Measurements from ENCODE around the gene DHX16. TPM values are rescaled to one million over a fixed set of nuclear protein-coding genes. Genes with fewer than 3 reads are reported as not detected.

Gene DHX16
- total and polyA plus RNA-seq, 2 of the 8 experiments (the other 6 are each of a cell fraction or from before 2014, with no cell fraction given), result 27.4 to 44.4 TPM

- H2BK12ac ChIP-seq (ENCODE audit: low read depth, low read length), result no peak overlapping the region
- ChIA-PET CTCF (ENCODE audit: partially characterized antibody) (interaction anchor here (0.6 to 0.7 kb wide), 2 partner anchors 8 to 766 kb away, joined by 3 read pairs; no protein-coding TSS in a partner anchor), POLR2A (ENCODE audit: partially characterized antibody) (interaction anchor here (0.9 to 1.9 kb wide), 3 partner anchors 18 to 82 kb away, joined by 3 to 6 read pairs (median 4); partner anchors contain the start of genes MDC1, MRPS18B and PPP1R10)
- H3K79me2 ChIP-seq (ENCODE audit: control insufficient read depth in 1 of 2, insufficient read depth in 2 of 2, low read length in 2 of 2), result no peaks in the 10 kb centered on the region
- no peak overlapping the region for H3K4me3 ChIP-seq (ENCODE audit: extremely low read depth in 1 of 4, insufficient read depth in 2 of 4, low read depth in 3 of 4, low read length in 4 of 4)
- DNase-seq (ENCODE audit: low read depth in 1 of 2, low spot score in 2 of 2) (no peak), FAIRE-seq (no peak)
- no peaks in the 10 kb centered on the region for H3K79me1 ChIP-seq (ENCODE audit: low read depth, low read length)
- H3K14ac ChIP-seq (ENCODE audit: insufficient read length), result no peak overlapping the region
- H4K8ac ChIP-seq (ENCODE audit: extremely low read depth, insufficient read depth, low read length), result no peak overlapping the region
- no peak overlapping the region for H3K23ac ChIP-seq (ENCODE audit: insufficient read length)
- H3K36me3 ChIP-seq (ENCODE audit: control insufficient read depth in 2 of 4, insufficient read depth in 4 of 4, low read length in 3 of 4), result peaks cover 2 to 25% (median 12%) of the 10 kb centered on the region in 4 experiments; a peak in 7 of 8 replicates
- WGBS, 2 experiments (ENCODE audit: extremely low coverage in 1 of 2, insufficient coverage in 1 of 2, insufficient read length in 1 of 2, insufficient replicate concordance in 2 of 2, low coverage in 1 of 2, low lambda C conversion rate in 2 of 2, missing lambda C conversion rate in 1 of 2), result 100% methylated on average over 3 of the region's 3 CpGs; no CpG with 5 or more reads in 1 of the 2 experiments
- H3K4ac ChIP-seq (replicated peaks; ENCODE audit: insufficient read length, low read depth, low read length), result no peak overlapping the region
- no peak overlapping the region for H4K5ac ChIP-seq (ENCODE audit: insufficient read length, low read depth, low read length)
- H3K4me2 ChIP-seq (ENCODE audit: insufficient read depth in 1 of 2, low read depth in 2 of 2, low read length in 2 of 2), result no peak overlapping the region
- no peak overlapping the region for H4K91ac ChIP-seq (replicated peaks; ENCODE audit: insufficient read length, low read length)
- no peak overlapping the region for H2AK5ac ChIP-seq (ENCODE audit: low read depth, low read length)
- no peaks in the 10 kb centered on the region for H3K9me3 ChIP-seq (ENCODE audit: insufficient read depth in 2 of 2, low read depth in 1 of 2, low read length in 1 of 2)
- no peaks in the 10 kb centered on the region for H3K23me2 ChIP-seq (ENCODE audit: low read depth, low read length)
- H3K27ac ChIP-seq (ENCODE audit: low read depth, low read length), result no peak overlapping the region
- no peak overlapping the region for H2AFZ ChIP-seq (ENCODE audit: low read length)
- H3K27me3 ChIP-seq (replicated peaks in 1 of 4; ENCODE audit: control insufficient read depth in 3 of 4, extremely low read depth in 1 of 4, insufficient read depth in 3 of 4, low read length in 3 of 4), result no peaks in the 10 kb centered on the region
- H2BK20ac ChIP-seq (ENCODE audit: low read length), result no peak overlapping the region
- H3K56ac ChIP-seq (replicated peaks; ENCODE audit: insufficient read length, low read depth, low read length), result no peak overlapping the region
- no peak overlapping the region for H2BK120ac ChIP-seq (replicated peaks; ENCODE audit: low read depth, low read length)
- H3K9ac ChIP-seq (replicated peaks in 1 of 4; ENCODE audit: extremely low read depth in 1 of 4, low read depth in 3 of 4, low read length in 3 of 4), result no peak overlapping the region
- no peak overlapping the region for H3K18ac ChIP-seq (ENCODE audit: extremely low read depth, low read length)
- no peak overlapping the region for H2BK5ac ChIP-seq (ENCODE audit: low read depth, low read length)
- no peaks in the 10 kb centered on the region for H3K4me1 ChIP-seq (replicated peaks in 1 of 4; ENCODE audit: control insufficient read depth in 3 of 4, insufficient read depth in 4 of 4, low read length in 3 of 4)
- no peak overlapping the region for H2BK15ac ChIP-seq (ENCODE audit: low read length)
- H4K20me1 ChIP-seq (replicated peaks in 1 of 2; ENCODE audit: control insufficient read depth in 1 of 2, insufficient read depth in 2 of 2, low read length in 2 of 2), result no peaks in the 10 kb centered on the region
- no peak for TF ChIP-seq SP1 (IDR thresholded peaks at IDR 0.05; ENCODE audit: low read depth, low read length)
- TF ChIP-seq USF2 (IDR thresholded peaks at IDR 0.05; ENCODE audit: low read length), result no peak
- no peak for TF ChIP-seq E2F6 (IDR thresholded peaks at IDR 0.05)
- TF ChIP-seq CHD2 (IDR thresholded peaks at IDR 0.05; ENCODE audit: low read length), result no peak
- no peak for TF ChIP-seq ZNF274 (IDR thresholded peaks at IDR 0.05; ENCODE audit: borderline replicate concordance, extremely low read depth, low read length)
- TF ChIP-seq SRF (IDR thresholded peaks at IDR 0.05; ENCODE audit: low read depth, low read length), result no peak
- TF ChIP-seq RFX5 (IDR thresholded peaks at IDR 0.05; ENCODE audit: borderline replicate concordance, low read depth, low read length), result no peak
- no peak for TF ChIP-seq RBBP5 (IDR thresholded peaks at IDR 0.05; ENCODE audit: borderline replicate concordance, low read depth, low read length)
- TF ChIP-seq TBP (IDR thresholded peaks at IDR 0.05; ENCODE audit: low read depth, low read length), result no peak
- TF ChIP-seq RXRA (IDR thresholded peaks at IDR 0.05; ENCODE audit: insufficient read depth, low read depth, low read length), result no peak
- TF ChIP-seq JUND (IDR thresholded peaks at IDR 0.05; ENCODE audit: low read length), result no peak
- TF ChIP-seq SIX5 (IDR thresholded peaks at IDR 0.05; ENCODE audit: low read depth, low read length), result no peak
- no peak for TF ChIP-seq CBX8 (IDR thresholded peaks at IDR 0.05; ENCODE audit: borderline replicate concordance, low read depth, low read length)
- TF ChIP-seq YY1 (IDR thresholded peaks at IDR 0.05; ENCODE audit: low read depth, low read length), result no peak
These were observed 37.0 kb downstream of the DHX16 start for GRCh38 chr6:30635834-30636233.

Measured in H1 (cell line).